ENCODE data around the gene DGAT2.

GRCh38 chr11:75767228-75767572, 1.4 kb upstream of the DGAT2 start:
- TF ChIP-seq, protein P1, sequence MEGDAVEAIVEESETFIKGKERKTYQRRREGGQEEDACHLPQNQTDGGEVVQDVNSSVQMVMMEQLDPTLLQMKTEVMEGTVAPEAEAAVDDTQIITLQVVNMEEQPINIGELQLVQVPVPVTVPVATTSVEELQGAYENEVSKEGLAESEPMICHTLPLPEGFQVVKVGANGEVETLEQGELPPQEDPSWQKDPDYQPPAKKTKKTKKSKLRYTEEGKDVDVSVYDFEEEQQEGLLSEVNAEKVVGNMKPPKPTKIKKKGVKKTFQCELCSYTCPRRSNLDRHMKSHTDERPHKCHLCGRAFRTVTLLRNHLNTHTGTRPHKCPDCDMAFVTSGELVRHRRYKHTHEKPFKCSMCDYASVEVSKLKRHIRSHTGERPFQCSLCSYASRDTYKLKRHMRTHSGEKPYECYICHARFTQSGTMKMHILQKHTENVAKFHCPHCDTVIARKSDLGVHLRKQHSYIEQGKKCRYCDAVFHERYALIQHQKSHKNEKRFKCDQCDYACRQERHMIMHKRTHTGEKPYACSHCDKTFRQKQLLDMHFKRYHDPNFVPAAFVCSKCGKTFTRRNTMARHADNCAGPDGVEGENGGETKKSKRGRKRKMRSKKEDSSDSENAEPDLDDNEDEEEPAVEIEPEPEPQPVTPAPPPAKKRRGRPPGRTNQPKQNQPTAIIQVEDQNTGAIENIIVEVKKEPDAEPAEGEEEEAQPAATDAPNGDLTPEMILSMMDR (IDR thresholded peaks at IDR 0.05; ENCODE audit: insufficient read depth, low read length) = no peak
- TF ChIP-seq POLR2AphosphoS5 (IDR thresholded peaks at IDR 0.05; ENCODE audit: low read depth) = no peak
- TF ChIP-seq, protein P2, sequence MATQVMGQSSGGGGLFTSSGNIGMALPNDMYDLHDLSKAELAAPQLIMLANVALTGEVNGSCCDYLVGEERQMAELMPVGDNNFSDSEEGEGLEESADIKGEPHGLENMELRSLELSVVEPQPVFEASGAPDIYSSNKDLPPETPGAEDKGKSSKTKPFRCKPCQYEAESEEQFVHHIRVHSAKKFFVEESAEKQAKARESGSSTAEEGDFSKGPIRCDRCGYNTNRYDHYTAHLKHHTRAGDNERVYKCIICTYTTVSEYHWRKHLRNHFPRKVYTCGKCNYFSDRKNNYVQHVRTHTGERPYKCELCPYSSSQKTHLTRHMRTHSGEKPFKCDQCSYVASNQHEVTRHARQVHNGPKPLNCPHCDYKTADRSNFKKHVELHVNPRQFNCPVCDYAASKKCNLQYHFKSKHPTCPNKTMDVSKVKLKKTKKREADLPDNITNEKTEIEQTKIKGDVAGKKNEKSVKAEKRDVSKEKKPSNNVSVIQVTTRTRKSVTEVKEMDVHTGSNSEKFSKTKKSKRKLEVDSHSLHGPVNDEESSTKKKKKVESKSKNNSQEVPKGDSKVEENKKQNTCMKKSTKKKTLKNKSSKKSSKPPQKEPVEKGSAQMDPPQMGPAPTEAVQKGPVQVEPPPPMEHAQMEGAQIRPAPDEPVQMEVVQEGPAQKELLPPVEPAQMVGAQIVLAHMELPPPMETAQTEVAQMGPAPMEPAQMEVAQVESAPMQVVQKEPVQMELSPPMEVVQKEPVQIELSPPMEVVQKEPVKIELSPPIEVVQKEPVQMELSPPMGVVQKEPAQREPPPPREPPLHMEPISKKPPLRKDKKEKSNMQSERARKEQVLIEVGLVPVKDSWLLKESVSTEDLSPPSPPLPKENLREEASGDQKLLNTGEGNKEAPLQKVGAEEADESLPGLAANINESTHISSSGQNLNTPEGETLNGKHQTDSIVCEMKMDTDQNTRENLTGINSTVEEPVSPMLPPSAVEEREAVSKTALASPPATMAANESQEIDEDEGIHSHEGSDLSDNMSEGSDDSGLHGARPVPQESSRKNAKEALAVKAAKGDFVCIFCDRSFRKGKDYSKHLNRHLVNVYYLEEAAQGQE (IDR thresholded peaks at IDR 0.05; ENCODE audit: insufficient replicate concordance, low read depth) = no peak

All from HL-60 (cell line).